Endometrium (tissue), 2 donors: ENCODE data around the gene SIRT6.
"Not testable (repeated sequence)": the region's sequence is repeated elsewhere in the genome, so short reads cannot be mapped to it uniquely, and the experiment has no call there.

Source experiments
- FAIRE-seq: peaks from 2 replicates; lab custom pipeline; 2012; peaks lifted over from hg19 to GRCh38; lab: Jason Lieb, UNC
- donor health status: control.
- donor health status: control.

Gene SIRT6

GRCh38 chr19:4182084-4182810 lies at the start of gene SIRT6, which contains the start of gene ANKRD24:
SIRT6 (minus strand) TSS chr19:4182563; CDS start chr19:4182539, 24 bp downstream.
ANKRD24 (plus strand) TSS chr19:4182689; CDS start chr19:4186426, 3,737 bp downstream.
- FAIRE-seq: peak; percentile 59

- FAIRE-seq: not testable (repeated sequence)
Observed at GRCh38 chr19:4232139-4232538, 49.8 kb upstream of the SIRT6 start.

GRCh38 chr19:4231521-4231920 lies 49.2 kb upstream of the SIRT6 start:
- not testable (repeated sequence) for FAIRE-seq

GRCh38 chr19:4230237-4230636 lies 47.9 kb upstream of the SIRT6 start:
- not testable (repeated sequence) for FAIRE-seq

- FAIRE-seq: no peak
Observed at GRCh38 chr19:4229179-4229931, 47.0 kb upstream of the SIRT6 start, which contains the start of gene EBI3. EBI3 (plus strand) TSS chr19:4229523; CDS start chr19:4229551, 28 bp downstream.

GRCh38 chr19:4228765-4229178 lies 46.4 kb upstream of the SIRT6 start:
- FAIRE-seq: no peak

DNA sequence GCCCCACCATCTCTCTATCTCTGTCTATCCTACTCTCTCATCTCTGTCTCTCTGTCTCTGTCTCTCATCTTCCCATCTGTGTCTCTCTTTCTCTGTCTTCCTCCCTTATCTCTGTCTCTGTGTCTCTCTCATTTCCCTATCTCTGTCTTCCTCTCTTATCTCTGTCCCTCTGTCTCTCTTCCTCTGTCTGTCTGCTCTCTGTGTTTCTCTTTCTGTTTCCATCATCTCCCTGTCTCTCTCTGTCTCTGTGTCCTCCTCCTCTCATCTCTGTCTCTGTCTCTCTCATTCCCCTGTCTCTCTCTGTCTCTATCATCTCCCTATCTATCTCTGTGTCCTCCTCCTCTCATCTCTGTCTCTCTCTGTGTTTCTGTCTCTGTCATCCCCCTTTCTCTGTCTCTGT lies 45.4 kb upstream of the SIRT6 start:
- no peak for FAIRE-seq

DNA sequence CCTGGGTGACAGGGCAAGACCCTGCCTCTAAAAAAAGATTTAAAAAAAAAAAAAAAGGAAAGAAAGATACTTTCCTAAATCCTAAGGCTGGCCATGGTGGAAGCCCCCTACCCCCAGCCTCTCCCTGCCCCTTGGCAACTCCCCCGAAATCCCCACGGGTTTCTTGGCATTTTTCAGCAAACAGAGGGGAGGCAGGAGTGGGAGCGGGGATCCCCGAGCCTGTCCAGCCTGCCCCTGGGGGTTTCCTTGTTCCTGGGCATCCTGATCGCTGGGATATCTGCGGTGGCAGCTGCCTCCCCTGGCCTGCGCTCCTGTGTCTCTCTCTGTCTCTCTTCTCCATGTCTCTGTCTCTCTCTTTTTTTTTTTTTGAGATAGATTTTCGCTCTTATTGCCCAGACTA lies 43.5 kb upstream of the SIRT6 start:
- FAIRE-seq: no peak

- FAIRE-seq: no peak
Observed at GRCh38 chr19:4224470-4224869, 42.1 kb upstream of the SIRT6 start.

GRCh38 chr19:4220188-4220587 lies 37.8 kb upstream of the SIRT6 start:
- FAIRE-seq: no peak

DNA sequence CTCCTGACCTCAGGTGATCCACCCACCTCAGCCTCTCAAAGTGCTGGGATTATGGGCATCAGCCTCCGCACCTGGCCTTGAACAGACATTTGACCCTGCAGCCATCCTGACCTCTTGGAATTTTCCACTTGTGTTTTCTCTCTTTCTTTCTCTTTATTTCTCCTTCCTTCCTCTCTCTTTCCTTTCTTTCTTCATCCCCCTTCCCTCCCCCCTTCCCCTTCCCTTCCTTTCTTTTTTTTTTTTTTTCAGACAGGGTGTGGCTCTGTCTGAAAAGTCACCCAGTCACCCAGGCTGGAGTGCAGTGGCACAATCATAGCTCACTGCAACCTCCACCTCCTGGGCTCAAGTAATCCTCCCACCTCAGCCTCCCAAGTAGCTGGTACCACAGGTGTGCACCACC lies 36.2 kb upstream of the SIRT6 start:
- FAIRE-seq: not testable (repeated sequence)

GRCh38 chr19:4217429-4218264 lies 35.3 kb upstream of the SIRT6 start:
- FAIRE-seq: no peak

GRCh38 chr19:4216846-4217245 lies 34.5 kb upstream of the SIRT6 start:
- no peak for FAIRE-seq

- no peak for FAIRE-seq
Observed at GRCh38 chr19:4215807-4216206, 33.4 kb upstream of the SIRT6 start.

GRCh38 chr19:4213116-4213515 lies 30.8 kb upstream of the SIRT6 start:
- FAIRE-seq: no peak

DNA sequence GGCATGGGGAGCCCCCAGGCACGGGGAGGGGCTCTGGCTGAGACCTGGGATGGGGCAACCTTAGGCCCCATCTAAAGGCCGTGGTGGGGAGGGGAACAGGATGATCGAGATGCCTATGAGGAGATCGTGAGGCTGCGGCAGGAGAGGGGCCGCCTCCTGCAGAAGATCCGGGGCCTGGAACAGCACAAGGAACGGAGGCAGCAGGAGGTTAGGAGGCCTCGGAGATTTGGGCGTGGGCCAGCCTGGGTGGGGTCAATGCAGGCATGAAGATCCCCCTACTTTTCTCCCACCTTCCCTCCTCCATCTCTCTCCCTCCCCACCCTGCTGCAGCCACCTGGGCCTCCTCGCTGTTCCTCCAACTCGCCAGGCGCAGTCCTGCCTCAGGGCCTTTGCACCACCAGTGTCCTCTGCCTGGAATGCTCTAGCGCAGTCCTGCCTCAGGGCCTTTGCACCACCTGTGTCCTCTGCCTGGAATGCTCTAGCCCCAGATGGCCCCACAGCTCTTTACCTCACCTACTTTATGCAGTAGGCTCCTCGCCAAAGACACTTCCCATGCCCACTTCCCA lies 27.9 kb upstream of the SIRT6 start:
- no peak for FAIRE-seq

DNA sequence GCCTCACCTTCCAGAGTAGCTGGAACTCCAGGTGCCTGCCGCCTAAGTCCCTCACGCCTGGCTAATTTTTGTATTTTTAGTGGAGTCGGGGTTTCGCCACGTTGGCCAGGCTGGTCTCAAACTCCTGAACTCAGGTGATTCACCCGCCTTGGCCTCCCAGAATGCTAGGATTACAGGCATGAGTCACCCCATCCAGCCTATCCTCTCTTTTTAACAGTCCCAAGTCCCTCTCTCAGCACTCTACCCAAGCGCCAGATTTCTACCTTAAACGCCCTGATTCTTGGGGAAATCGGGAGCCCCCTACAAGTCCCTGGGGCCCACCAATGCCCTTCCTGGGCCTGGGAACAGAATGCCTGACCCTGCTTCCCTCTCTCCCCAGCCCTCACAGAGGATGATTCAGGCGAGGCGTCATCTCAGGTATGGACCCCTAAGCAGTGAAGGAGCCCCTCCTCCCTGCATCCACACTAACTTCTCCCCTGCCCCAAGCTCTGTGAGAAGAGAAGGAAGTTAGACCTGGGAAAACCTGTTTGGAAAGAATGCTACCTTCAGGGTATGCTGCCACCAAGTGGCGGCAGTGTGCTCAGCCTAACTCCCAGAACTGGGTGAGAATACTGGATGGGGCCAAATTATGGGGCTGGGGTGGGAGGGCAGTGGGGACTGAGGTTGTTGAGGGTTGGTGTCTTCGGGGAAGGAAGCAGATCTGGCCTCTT lies 26.2 kb upstream of the SIRT6 start:
- no peak for FAIRE-seq

DNA sequence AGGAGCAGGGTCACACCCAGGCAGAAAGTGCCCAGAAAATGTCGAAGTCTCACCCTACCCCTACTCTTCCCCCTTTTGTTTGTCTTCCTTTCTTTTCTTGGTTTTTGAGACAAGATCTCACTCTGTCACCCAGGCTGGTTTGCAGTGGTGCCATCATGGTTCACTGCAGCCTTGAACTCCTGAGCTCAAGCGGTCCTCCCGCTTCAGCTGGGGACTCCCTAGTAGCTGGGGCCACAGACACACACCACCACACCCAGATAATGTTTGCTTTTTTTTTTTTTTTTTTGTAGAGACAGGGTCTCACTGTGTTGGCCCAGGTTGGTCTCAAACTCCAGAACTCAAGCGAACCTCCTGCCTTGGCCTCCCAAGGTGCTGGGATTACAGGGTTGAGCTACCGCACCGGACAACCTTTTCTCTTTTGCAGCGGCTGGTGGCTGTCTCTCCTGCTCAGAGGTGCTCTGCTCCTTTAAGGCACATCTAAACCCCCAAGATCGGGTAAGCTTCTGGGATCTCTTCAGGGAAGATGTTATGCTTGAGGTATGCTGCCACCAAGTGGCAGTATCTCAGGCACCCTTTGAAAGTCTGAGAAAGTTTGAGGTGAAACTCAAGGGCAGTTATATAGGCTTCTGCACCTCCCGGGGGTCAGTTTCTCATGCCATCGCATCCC lies 24.6 kb upstream of the SIRT6 start:
- no peak for FAIRE-seq

- no peak for FAIRE-seq
Observed at GRCh38 chr19:4201798-4202197, 19.4 kb upstream of the SIRT6 start.

DNA sequence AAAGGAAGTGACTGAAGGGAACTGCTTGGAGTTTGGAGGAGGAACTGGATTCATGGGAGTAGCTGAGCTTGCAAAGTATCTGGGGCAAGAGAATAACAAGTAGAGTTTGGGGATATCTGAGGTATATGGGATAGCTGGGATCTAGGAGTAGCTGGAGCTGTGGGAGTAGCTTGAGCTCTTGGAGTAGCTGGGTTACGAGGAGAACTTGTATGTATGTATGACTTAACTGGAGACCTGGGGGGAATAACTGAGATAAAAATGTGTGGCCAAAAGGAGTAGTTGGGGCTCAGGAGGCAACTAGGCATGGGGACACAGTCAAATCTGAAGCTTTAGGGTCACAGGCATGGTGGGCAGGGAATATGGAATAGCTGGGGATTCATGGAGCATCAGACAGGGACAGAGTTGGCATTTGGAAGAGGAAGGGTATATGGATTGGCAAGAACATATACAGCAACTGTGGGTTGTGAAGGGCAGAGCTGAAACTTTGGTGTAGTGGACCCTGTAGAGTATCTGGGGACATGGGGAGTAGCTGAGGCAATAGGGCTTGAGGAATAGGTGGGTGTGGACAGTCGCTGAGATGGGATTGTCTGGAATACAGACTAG lies 18.7 kb upstream of the SIRT6 start:
- FAIRE-seq: no peak
